GM20000 (cell line): ENCODE results near the gene LYG2.
"Not testable (repeated sequence)": the region's sequence is repeated elsewhere in the genome, so short reads cannot be mapped to it uniquely, and the experiment has no call there.

Experiments
- DNase-seq: peaks from one replicate; pipeline ENCODE4 v3.0.0; 2012; ENCODE audit warnings: low spot score
- CTCF ChIP-seq: IDR thresholded peaks from 2 replicates; pipeline ENCODE4 v1.5.1; 2012; ENCODE audit warnings: mild to moderate bottlenecking, control low read depth; ENCODE audit errors: extremely low read depth, missing control alignments

Gene LYG2

GRCh38 chr2:99200076-99200800, 55.2 kb downstream of the LYG2 start:
- no peak for TF ChIP-seq CTCF
- no peak for DNase-seq

- DNase-seq: no peak
- TF ChIP-seq CTCF: no peak
Observed at GRCh38 chr2:99198103-99198841, 57.2 kb downstream of the LYG2 start.

GRCh38 chr2:99192364-99192763, 63.1 kb downstream of the LYG2 start:
- DNase-seq: not testable (repeated sequence)
